ENCODE measurements around the gene MPZL2.
"Not testable (repeated sequence)": the region's sequence is repeated elsewhere in the genome, so short reads cannot be mapped to it uniquely, and the experiment has no call there.

Gene MPZL2

DNA sequence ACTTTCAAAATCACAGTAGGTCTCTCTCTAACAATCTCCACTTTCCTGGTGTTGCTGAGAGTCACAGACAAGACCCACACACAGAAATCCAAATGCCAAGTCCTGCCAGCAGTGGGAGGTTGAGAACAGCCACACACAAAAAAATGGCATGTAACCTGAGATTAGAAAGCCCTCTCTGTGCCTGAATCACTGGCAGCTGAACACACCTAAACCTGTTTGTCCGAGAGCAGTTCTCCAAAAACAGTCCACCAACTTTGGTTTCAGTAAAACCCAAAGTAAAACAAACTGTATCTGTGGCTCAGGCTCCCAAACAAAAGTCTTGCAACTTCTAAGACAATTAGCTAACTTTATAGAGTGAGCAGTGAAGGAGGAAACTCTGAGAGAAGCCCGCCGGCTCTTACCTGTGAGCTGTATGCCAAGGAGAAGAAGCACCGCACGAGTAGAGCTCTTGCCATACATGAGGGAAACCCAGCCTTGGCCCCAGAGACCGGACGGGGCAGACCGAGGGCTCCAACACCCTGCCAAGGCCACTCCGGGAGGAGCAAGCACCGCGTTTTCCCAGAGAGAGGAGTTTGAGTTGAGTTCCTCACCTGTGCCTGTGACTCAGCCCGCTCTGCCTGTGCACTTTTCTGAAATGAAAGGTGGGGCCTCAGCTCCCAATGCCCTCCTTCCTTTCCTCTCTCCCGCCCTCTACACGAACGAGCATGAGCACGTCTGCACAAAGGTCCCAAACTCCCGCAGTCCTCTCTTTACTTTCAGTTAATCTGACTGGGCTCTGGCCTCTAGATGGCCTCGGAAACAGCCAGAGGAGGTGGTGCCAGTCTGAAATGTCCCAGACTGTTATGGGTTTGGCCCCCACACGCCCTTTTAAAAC lies at the start of gene MPZL2:
Gene MPZL2, minus strand, starts transcription at position 603 of the 874 bp plus-strand sequence. Its CDS starts 144 bp downstream, at position 459.
- DNase-seq = peak; percentile 63

DNA sequence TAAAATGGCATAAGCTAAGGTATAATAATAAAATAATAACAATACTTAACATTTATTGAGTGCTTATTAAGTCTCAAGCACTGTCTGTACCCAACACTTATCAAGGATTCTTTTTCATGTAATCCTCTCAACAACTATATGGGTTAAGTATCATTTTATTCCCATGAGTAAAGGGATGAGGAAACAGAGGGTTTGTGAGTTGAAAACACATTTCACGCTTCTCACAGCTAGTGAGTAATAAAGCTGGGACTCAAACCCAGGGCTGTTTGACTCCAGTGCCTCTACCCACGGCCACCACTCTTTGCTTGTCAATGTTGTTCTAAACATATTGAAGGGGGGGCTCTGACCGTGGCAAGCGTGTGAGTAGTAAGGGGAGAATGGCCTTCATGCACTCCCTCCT lies 49.1 kb upstream of the MPZL2 start:
- DNase-seq = no peak

DNA sequence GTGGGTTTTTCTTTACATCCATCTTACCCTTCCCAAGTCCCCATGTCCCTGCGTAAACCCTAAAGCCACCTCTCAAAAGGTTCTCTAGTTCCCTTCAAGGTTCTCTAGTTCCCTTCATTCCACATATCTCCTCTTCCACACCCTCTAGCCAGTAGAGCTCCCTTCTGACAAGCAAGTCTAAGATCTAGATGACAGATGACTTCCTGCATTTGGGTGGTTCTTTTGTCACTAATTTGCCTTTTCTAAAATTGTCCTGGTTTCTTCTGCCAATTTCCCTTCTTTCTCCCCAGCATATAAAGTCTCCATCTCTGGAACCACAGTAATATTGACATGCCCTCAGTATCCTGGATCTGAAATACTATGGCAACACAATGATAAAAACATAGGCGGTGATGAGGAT lies 48.2 kb upstream of the MPZL2 start:
- DNase-seq = no peak

DNA sequence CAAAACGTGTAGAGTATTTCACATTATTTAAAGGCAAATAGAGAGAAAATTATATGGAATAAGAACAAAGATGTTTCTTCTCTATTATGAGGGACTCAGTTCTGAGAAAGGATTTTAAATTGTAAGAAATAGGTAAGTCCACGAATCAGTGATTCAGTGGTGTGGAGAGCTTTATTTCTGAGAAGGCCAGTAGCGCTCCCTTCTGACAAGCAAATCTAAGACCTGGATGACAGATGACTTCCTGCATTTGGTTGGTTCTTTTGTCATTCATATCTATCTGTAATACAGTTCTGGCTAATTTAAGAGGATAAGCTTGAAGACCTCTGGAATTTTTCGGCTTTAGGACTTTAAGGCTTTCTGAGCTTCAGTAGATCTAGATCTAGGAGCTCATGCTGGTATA lies 47.4 kb upstream of the MPZL2 start:
- DNase-seq = no peak

DNA sequence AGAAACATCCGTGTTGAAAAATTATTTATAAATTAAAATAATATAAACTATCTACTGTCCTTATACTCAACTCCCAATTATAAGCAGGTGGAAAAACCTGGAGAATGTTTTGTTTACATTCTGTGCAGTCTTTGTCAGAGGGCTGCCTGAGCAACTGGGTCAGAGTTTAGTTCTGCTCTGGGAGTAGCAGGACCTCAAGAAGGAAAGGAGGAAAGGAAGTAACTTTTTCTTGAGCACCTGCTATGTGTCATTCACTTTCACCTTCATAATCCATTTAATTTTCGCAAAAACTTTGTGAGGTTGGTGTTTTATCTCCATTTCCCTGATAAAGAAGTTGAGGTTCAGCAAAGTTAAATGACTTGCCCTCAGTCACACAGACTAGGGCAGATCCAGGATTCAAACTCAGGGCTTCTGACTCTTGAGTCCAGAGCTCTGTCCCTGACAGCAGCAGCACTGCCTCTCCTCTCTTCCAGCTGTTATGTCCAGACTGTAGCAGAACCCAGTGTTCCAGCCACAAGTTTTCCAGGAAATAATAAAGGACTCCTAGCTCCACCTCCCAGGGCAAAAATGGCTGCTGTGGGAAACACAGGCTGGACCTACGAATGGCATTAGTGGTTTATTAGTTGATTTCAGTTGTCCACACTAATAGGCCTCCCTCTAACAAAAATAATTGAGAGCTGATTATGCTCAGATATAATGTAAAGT lies 46.8 kb upstream of the MPZL2 start:
- DNase-seq = no peak

DNA sequence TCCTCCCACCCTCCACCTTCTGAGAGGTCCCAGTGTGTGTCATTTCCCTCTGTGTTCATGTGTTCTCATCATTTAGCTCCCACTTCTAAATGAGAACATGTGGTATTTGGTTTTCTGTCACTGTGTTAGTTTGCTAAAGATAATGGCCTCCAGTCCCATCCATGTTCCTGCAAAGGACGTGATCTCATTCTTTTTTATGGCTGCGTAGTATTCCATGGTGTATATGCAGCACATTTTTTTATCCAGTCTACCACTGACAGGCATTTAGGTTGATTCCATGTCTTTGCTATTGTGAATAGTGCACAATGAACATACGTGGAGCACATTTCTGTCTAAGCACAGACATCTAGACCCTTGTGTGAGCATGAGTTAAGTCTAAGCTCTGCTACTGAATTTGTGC lies 46.2 kb upstream of the MPZL2 start:
- no peak for DNase-seq

DNA sequence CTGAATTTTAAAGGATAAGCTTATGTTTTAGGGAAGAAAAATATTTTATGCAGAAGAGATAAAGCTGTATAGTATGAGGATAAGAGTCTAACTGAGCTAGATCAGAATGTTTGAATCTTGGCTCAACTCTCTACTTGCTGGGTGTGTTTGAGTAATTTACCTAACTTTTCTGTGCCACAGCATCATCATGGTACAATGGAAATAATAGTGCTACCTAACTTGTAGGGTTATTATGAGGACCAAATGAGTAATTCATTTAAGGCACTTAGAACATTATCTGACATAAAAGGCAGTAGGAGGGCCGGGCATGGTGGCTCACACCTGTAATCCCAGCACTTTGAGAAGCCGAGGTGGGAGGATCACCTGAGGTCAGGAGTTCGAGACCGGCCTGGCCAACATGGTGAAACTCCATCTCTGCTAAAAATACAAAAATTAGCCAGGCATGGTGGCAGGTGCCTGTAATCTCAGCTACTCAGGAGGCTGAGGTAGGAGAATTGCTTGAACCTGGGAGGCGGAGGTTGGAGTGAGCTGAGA lies 45.0 kb upstream of the MPZL2 start:
- DNase-seq = not testable (repeated sequence)

DNA sequence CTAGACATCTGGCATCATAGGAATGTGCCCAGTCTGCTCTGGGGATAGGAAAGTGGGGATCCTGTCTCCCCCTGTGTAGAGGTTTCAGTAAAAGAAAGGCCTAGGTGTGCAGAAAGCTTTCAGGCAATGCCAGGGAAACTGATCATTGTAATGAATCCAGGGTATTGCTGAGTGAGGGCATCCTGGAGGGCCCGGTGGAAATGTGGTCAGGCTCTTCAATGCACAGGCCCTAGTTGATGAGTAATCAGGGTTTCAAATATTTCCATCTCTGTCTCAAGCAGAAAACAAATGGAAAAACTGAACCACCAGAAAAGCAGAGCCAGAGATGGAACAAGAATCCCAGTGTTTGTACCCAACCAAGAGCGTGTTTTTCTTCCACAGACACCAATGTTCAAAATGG lies 42.5 kb upstream of the MPZL2 start:
- no peak for DNase-seq

DNA sequence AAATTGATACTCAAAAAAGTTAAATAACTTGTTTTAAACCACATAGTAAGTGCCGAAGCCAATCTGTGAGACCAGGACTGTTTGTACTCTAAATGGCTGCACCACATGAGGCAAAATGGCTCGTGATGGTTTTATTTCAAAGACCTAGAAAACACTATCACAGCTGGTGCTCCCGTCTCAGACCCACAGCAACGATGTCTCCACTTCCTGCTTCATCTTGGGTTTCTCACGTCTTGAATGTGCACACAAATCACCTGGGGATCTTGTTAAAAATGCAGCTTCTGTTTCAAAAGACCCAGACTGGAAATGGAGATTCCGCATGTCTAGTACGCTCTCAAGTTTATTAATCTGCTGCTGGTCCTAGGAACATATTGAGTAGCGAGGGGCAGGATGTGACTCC lies 41.6 kb upstream of the MPZL2 start:
- no peak for DNase-seq

DNA sequence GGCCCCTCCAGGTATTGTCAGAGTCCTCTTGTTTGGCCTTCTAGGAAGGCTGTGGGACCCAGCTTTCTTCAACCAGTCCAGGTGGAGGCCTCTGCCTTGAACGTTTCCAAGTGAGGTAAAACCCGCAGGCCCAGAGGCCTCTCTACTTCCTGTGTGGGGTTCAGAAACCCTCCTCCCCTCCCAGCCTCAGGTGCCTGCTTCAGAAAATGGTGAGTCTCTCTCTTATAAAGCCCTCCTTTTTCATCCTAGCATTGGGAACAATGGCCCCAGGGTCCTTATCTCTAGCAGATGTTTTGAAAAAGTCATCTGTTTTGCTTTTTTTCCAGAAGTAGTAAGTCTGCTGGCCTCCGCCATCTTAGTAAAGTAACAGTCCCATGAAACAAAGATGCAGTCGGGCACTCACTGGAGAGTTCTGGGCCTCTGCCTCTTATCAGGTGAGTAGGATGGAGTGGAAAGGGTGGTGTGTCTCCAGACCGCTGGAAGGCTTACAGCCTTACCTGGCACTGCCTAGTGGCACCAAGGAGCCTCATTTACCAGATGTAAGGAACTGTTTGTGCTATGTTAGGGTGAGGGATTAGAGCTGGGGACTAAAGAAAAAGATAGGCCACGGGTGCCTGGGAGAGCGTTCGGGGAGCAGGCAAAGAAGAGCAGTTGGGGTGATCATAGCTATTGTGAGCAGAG lies 40.6 kb upstream of the MPZL2 start, which contains the start of gene CD3E:
Gene CD3E, plus strand, starts transcription at position 163 of the 681 bp plus-strand sequence. Its CDS starts 223 bp downstream, at position 386.
- no peak for DNase-seq

DNA sequence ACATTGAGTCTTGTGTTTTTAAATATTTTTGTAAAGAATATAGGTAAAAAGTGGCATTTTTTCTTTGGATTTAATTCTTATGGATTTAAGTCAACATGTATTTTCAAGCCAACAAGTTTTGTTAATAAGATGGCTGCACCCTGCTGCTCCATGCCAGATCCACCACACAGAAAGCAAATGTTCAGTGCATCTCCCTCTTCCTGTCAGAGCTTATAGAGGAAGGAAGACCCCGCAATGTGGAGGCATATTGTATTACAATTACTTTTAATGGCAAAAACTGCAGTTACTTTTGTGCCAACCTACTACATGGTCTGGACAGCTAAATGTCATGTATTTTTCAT lies 40.1 kb upstream of the MPZL2 start:
- DNase-seq = no peak

DNA sequence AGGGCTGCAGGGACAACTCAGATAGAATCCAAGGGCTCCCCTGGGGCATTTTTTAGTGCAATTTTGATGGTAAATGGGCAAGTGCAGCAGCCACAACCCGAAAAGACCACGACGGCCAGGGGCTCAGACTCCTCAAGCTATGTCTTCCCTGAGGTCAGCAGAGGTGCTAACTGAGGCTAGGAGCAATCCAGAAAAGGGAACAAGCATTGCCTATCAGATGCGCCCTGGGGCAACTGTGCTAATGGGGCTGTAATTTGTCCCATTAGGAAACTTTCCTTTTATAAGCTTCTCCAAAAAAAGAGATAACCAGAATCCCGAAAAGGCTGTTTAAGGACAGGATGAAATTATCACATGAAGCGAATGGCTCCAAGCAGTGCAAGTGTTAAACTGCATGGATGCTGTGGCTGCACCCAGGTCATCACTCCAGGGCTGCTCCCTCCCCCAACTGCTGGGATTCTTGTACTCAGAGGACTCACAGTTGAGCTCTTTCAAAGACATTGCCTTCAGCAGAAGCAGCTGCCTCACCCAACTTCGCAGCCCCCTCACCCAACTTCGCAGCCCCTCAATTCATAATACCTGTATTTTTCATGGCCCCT lies 37.6 kb upstream of the MPZL2 start:
- DNase-seq = no peak

DNA sequence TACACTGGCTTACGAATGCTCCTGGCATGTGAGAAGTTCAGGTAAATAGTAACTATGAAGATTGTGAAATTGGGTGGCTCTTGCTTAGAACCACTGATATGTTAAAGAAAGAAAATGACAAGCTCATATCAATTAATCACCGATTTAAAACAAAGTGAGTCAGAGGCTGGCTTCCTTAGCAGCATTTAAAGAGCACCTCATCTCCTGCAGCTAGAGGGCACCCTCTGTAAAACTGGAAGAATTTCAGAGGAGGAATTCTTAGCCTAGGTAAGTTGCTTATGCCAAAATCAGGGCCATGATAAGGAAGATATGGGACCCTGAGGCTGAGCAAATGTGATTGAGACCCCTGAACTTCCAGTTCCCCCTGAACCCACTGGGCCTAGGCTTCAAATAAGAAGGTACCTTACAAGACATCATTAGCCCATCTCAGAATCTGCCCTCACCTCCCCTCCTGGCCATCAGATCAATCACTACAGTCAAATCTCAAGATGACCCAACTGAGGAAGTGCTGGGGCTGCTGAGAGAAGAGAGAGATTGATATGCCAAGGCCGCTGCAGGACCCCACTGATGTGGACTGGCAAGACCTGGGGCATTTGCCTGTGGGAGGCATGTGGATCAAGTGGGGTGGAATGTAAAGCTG lies 31.8 kb upstream of the MPZL2 start:
- no peak for DNase-seq

DNA sequence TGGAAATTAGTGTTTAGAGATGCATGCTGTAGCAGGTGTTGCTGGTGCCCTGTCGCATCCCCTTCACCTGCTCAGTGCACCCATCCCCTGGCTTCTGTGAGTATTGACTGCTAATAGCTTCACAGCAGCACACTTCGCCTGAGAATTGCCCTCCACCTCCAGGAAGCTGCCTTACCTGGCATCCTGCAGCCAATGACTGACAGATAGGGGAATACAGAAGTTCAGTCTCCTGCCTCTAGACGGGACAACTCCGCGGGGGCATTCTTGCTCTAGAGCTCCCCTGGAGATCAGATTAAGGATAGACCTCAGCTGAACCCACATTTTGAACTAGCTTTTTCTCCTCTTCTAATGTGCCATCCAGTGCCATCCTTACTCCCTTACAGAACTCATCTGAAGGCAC lies 31.1 kb upstream of the MPZL2 start:
- no peak for DNase-seq

DNA sequence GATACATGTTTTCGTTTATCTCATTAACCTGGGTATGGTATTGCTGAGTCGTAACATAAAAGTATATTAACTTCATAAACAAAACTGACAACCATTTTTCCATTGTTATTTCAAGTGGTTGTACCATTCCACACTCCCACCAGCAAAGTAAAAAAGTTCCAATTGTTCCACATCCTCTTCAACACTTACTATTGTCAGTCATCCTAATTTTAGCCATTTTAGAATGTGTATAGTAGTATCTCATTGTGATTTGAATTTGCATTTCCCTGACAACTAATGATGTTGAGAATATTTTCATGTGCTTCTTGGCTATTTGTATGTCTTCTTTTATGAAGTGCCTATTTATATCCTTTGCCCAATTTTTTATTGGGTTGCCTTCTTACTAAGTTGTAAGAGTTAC lies 30.0 kb upstream of the MPZL2 start:
- DNase-seq = no peak

DNA sequence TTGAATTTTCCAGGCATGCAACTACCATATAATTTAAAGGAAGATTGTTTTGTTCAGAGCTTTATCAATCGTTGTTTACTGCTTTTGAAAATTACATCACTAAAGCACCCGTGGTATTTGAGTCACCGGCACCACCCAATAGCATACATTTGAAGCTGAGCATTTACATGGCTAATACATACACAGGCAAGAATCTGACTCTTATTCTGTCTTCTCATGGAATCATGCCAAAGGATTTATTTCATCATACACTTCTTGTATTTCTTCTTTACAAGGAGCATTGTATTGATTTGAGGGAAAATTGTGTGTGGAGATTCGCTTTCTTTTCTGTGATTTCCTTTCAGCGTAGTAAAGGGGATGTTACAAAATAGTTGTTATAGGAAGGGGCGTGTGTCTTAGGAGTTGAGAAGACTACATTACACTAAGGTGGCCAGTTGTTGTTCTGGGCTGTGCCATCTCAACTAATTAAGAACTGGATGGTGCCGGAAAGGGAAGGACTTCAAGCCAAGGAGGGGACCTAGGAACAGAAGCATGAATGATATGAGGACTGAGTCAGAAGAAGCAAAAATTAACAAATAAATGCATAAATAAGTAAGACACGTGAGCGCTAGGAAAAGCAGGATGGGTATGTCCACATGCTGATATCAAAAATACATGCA lies 27.5 kb upstream of the MPZL2 start:
- peak; percentile 21 for DNase-seq

DNA sequence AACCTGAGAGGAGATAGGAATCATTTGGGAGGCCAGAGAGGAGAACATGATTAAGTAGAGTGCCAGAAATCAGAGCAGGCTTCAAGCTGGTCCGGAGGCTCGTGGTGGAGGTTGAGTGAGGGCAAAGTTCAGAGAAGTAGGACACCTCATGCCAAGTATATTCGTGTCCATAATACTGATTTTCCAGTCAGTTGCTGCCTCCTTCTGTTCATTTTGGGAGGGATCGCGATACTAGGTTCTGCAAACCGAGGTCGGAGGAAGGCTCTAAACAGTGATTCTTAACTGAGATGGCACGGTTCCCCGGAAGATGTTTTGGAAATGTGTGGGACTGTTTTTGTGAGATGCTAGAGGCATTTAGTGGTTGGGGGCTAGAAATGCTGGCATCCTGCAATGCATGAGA lies 26.8 kb upstream of the MPZL2 start:
- peak; percentile 30 for DNase-seq

DNA sequence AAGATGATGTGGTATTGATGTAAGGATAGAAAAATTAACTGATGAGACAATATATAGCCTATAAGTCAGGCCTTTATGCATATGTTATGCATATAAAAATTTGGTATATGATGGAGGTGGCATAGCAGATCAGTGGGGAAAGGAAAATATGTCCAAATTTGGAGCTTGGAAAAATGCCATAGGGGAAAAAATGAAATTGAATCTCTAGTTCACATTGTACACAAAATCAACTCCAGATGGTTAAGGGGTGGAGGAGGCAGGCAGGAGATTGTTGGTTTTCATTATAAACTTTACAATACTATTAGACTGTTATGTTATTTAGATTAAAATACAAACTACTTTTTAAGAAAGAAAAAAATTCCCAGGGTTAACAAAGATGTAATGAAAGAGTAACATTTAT lies 25.3 kb upstream of the MPZL2 start:
- peak; percentile 77 for DNase-seq

DNA sequence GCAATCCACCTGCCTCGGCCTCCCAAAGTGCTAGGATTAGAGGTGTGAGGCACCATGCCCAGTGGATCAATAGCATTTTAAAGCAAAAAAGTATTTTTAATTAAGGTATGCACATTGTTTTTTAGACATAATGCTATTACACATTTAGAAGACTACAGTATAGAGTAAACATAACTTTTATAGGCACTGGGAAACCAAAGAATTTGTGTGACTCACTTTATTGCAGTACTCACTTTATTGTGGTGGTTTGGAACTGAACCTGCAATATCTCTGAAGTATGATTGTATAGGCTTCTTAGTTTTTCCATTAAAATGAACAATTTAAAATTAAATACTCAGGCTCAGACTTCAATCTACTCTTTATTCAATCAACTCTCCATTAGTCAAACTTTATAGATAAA lies 22.9 kb upstream of the MPZL2 start:
- DNase-seq = no peak

DNA sequence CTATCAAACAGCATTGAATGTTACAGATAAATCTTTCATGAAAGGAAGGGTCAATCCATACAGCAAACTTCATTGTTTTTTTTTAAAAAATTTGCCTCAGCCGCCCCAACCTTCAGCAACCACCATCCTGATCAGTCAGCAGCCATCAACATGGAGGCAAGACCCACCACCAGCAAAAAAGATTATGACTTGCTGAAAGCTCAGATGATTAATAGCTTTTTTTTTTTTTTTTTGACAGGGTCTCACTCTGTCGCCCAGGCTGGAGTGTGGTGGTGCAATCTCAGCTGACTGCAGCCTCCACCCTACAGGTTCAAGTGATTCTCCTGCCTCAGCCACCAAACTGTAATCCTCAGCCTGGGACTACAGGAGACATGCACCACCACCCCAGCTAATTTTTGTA lies 22.4 kb upstream of the MPZL2 start:
- no peak for DNase-seq

DNA sequence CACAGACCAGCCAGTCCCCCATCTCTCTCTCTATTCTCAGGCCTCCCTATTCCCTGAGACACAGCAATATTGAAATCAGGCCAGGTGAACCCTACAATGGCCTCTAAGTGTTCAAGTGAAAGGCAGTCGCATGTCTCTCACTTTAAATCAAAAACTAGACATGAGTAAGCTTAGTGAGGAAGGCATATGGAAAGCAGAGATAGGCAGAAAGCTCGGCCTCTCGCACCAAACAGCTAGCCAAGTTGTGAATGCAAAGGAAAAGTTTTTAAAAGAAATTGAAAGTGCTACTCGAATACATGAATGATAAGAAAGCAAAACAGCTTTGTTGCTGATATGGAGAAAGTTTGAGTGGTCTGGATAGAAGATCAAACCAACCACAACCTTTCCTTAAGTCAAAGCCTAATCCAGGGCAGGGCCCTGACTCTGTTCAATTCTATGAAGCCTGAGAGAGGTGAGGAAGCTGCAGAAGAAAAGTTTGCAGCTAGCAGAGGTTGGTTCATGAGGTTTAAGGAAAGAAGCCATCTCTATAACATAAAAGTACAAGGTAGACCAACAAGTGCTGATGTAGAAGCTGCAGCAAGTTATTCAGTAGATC lies 19.8 kb upstream of the MPZL2 start:
- no peak for DNase-seq

Data from eye (tissue), 1 donor.